ENCODE data around the gene COA5.

The COA5 gene

DNA sequence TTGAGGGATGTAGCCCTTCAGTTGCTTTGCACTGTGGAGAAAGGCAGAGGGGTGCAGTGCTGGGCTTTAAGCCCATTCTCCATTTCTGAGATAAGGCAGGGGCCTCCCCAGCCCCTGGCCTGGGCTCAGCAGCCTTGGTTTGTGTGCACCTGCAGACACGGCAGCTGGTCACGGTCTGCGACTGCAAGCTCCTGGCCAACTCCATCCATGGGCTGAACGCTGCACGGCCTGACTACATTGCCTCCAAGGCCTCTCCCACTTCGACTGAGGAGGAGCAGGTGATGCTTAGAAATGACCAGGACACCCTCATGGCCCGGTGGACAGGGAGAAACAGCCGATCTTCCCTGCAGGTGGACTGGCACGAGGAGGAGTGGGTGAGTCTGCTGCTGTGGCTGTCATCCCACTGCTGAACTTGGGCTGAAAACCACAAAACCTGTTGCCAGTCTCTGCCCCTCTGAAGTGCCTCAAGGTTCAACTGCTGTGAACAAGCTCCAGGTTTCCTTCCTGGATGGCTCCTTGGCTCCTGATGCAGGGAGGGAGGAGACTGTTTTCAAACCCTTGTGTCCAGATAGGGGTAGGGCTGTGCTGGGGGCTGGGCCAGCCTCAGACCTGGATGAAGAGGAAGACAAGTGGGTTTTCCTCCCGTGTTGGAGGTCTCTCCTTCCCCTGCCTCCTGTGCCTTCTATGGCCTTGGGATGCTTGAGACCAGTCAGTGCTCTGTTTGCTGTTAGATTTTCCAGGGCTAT is 54.0 kb downstream of the COA5 start:
- in situ Hi-C loops (cut with HindIII; ENCODE audit: low sequenced_read_pairs) = no loop called here

DNA sequence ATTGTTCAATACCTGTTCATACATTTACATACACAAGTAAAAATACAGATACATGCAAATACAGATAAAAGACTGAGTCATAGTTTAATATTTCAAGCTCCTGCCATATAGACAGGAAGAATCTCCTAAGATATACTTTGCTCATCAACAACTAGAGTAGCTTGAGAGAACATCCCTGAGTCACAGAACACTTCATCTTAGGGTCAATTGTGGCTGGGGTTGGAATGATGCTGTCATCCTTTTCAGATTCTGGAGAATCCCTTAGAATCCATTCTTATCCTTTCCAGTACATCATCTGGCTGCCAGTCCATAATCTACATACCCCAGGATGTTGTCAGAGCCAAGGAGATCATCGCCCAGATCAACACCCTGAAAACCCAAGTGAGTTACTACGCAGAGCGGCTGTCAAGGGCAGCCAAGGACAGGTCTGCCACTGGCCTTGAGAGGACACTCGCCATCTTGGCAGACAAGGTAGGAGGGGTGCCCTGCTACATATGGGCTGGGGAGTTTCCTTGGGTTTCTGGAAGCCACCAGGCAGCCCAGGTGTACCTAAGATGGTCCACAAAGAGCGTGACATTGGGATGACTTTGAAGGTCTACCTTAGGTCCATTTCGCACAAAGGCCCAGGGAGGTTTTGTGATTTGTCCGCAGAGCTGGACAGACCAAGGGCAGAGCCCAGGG is 55.7 kb downstream of the COA5 start:
- in situ Hi-C loops (cut with HindIII; ENCODE audit: low sequenced_read_pairs) = no loop called here

DNA sequence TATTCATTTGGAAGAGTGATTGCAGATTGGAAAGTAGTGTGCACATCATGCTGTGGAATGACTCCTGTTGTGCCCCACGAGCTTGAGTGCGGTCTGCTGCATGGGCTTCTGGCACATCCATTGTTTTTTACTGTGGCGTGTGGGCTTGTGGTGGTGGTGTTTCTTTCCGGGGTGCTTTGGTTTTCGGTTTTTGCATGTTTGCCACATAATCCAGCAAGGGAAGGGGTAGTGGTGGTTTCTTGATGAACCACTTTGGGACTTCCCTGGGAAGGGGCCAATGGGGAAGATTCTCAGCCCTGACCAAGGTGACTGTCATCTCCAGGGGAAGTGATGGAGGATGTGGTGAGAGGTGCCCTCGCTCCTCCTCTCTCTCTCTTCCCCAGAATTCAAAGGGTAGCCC is 57.0 kb downstream of the COA5 start:
- in situ Hi-C loops (cut with HindIII; ENCODE audit: low sequenced_read_pairs) = no loop called here

DNA sequence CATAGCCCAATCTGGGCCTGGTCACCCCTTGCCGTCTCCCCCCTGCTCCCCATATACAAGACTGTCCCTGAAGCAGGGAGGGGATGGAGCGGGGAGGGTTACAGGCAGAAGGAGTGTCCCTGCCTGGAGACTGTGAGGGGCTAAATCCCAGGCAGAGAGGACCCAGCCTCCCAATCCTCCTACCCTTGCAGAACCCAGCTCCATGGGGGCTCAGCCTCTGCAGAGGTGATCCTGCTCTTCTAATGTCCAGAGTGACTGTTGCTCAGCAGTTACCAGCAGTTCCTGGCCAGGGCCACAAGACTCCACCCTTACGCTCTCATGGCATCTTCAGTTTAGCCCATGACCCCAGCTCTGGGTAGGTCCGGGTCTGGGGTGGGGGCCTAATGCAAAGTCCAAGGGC is 58.1 kb downstream of the COA5 start:
- in situ Hi-C loops (cut with HindIII; ENCODE audit: low sequenced_read_pairs) = no loop called here
